ENCODE data around the gene BDH2. TPM values are rescaled to one million over a fixed set of nuclear protein-coding genes. Genes with fewer than 3 reads are reported as not detected.
A peak's percentile ranks its signal among the peaks of the same experiment; 100 is the strongest.

Gene BDH2
- polyA plus RNA-seq (2012; ENCODE audit: insufficient read depth, insufficient read length): 53.6 TPM

DNA sequence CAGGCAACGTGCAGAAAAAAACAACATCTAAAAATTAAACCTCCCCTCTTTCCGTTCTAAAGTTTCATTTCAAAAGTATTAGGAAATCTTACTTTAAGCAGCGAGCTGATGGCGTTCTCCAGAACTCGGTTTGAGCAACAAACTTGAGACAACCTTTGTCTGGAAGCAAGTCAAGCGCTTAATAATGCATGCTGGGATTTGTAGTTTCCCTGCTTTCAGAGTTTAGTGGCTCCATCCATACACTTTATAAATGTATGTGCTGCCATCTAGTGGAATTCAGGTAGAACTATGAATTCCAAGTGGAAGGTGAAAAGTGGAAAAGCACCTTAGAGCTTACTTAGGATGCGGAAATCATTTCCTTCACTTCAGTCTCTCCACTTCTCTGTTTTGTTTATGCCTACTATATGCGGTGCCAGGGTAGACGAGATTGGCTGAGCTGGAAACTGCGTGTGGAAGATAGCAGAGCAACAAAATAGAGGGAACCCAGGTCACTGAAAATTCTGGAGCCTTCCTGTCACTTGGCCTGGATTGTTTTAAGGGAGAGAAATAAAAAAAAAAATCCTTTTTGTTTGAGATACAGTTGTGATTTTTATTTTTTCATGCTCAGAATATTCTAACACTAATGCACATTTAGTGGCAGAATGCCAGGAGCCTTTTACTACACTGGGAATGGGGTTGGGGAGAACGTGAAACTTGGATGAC is at the start of gene BDH2:
Gene BDH2, minus strand, starts transcription at position 144 of the 702 bp plus-strand sequence. CDS start 3,580 bp downstream, outside the sequence.
- DNase-seq (ENCODE audit: low read depth, low spot score): peak; percentile 91

DNA sequence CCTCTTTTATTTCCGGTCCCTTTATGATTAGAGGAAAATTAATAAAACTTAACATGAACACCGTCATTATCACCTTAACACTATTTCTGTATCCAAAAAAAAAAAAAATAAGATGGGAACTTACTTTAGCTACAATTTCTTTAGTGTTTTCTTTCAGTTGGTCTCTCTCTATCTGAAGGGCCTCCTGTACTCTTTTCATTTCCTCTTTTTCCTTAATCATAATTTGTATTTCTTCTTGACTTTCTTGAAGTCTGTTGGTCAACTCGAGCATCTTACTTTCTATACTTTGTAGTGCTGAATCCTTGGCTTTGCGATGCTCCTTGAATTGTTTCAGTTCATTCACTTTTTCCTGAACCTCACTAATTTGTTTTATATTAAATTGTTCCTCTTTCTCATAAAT is 45.3 kb upstream of the BDH2 start:
- H3K4me3 ChIP-seq (ENCODE audit: low read length): no peak overlapping the region
- DNase-seq (ENCODE audit: low read depth, low spot score): no peak

More for the DNA sequence above, at the start of gene BDH2:
- peak within 1 kb of the TSS; percentile 74 for H3K4me3 ChIP-seq (ENCODE audit: low read length)

- DNase-seq (ENCODE audit: low read depth, low spot score): no peak
- H3K4me3 ChIP-seq (ENCODE audit: low read length): no peak overlapping the region
Observed at GRCh38 chr4:103137446-103137827, 37.8 kb upstream of the BDH2 start.

DNA sequence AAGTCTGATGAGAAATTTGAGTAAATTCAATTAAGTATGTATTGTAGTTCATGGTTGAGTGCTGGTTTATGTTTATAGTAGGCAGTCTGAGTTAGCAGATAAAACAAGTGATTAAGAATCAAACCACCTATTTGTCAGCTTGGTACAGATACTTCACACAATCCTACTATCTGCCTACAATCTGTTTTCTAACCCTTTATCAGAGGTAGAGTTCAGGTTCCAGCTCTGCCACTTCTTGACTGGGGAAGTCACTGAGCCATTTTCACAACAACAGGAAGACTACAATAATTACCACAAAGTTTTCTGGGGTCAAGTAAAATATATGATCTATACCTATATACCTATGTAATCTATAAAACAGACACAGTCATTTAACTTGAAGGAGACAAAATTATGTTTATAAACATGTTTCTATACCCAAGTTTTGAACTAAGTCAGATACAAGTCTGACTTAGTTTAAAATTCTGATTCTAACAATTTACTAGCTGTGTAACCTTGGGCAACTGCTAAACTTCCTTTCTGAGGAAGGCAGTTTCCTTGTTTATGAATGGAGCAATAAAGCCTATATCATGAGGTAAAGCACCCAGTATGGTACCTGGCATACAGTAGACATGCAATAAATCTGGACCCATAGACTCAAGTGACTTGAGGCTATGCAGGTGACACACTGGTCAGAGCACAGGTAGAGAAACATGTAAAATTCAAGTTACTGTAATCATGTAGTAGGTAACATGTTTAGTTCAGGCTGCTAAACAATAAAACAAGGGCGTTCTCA is 37.2 kb upstream of the BDH2 start:
- DNase-seq (ENCODE audit: low read depth, low spot score): no peak
- H3K4me3 ChIP-seq (ENCODE audit: low read length): no peak overlapping the region

GRCh38 chr4:103129174-103129573 is 29.5 kb upstream of the BDH2 start:
- no peak overlapping the region for H3K4me3 ChIP-seq (ENCODE audit: low read length)
- no peak for DNase-seq (ENCODE audit: low read depth, low spot score)

DNA sequence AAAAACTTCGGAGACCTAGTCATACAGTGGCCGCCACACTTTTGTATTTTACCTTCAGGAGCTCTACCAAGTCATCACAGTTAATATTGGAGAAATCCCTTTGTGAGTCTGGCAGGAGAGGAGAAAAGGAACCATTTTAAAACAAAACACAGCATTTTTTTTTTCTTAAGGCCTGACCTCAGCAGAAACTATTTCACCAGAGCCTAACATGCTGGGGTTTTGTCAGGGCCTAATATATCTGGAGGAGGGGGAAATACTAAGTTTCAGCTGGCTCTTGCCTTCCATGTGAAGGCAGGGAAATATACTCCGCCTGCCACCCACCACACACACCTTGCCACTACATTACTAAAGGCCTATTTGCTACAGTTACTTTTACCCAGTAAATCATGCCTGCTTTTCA is 26.5 kb upstream of the BDH2 start:
- no peak for DNase-seq (ENCODE audit: low read depth, low spot score)
- no peak overlapping the region for H3K4me3 ChIP-seq (ENCODE audit: low read length)

- no peak overlapping the region for H3K4me3 ChIP-seq (ENCODE audit: low read length)
- DNase-seq (ENCODE audit: low read depth, low spot score): no peak
Observed at GRCh38 chr4:103123114-103123513, 23.5 kb upstream of the BDH2 start.

GRCh38 chr4:103118166-103118565 is 18.5 kb upstream of the BDH2 start:
- H3K4me3 ChIP-seq (ENCODE audit: low read length): no peak overlapping the region
- no peak for DNase-seq (ENCODE audit: low read depth, low spot score)

DNA sequence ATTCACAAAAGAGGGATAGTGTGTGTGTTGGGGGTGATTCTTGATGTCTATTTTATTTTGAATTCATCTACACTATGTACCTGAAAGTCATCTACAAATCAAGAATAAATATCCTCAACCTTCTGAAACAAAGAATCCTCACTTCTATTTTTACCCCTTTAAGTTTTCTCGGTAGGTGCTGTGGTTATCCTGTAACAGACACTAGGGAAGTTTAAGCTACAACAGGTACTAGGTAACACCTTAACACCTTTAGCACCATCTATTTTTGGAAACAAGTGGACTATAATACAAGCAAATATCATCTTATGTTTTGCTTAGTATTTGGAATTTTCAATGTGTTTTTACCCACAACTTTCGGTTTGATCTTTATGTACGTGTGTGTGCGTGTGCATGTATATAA is 12.0 kb upstream of the BDH2 start:
- no peak overlapping the region for H3K4me3 ChIP-seq (ENCODE audit: low read length)
- DNase-seq (ENCODE audit: low read depth, low spot score): no peak

- H3K4me3 ChIP-seq (ENCODE audit: low read length): no peak overlapping the region
- DNase-seq (ENCODE audit: low read depth, low spot score): no peak
Observed at GRCh38 chr4:103108542-103108941, 8.9 kb upstream of the BDH2 start.

DNA sequence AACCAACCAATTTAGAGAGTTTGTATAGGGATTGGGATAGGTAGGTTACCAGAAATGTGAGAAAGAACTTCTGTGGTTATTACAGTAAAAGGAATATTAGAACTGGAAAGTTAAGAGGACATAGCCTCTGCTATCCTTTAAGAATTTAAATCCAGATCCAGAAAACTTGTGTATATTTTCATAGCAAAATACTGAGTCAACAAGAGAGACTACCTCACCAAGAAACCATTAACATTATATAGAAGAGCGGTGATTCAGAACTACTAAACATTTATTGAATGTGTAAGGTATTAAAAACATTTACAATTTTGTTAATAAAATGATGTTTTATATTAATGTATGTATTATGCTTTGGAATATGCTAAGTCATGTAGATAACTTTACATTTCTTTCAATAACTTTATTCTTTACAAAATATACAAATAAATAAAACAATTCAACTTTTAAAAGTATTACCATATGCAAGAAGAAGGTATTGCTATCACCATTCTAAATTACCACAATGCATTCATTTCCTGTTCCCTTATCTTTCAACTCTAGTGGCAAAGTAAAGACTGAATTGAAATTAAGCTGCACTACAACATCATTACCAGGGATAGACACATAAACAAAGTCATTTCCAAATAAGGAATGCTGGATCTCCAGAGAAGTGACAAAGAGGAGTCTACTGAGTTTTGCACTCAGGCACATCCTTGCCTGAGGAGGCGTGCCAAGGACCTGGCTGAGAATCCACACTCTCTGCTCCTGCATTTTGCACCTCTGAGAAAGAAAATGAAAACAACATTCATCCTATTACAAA is 6.1 kb upstream of the BDH2 start:
- no peak overlapping the region for H3K4me3 ChIP-seq (ENCODE audit: low read length)
- DNase-seq (ENCODE audit: low read depth, low spot score): peak; percentile 12

DNA sequence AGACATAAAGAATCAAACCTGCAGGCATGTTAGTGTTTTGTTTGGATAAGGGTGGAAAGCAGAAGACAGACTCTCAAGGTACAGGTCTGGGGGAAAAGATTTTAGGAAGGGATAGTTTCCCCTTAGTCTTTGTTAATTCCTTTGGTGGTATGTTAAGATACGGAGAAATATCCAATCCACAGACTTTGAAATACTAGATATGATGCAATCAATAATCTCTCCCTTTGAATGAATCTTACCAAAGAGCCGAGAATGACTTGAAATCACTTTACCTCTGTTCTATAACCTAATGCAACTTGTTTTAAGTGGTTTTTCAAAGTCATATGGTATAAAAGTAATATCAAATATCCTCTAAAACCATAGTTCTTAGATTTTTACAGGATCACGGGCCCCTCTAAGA is 5.3 kb upstream of the BDH2 start:
- DNase-seq (ENCODE audit: low read depth, low spot score): no peak
- no peak overlapping the region for H3K4me3 ChIP-seq (ENCODE audit: low read length)

- no peak overlapping the region for H3K4me3 ChIP-seq (ENCODE audit: low read length)
- no peak for DNase-seq (ENCODE audit: low read depth, low spot score)
Observed at GRCh38 chr4:103100691-103101090, 1.1 kb upstream of the BDH2 start.

- H3K4me3 ChIP-seq (ENCODE audit: low read length): peak overlapping the region; percentile 74
- DNase-seq (ENCODE audit: low read depth, low spot score): no peak
Observed at GRCh38 chr4:103098756-103099440, 736 bp downstream of the BDH2 start.

GRCh38 chr4:103098341-103098740 is 1.3 kb downstream of the BDH2 start:
- H3K4me3 ChIP-seq (ENCODE audit: low read length): no peak overlapping the region

DNA sequence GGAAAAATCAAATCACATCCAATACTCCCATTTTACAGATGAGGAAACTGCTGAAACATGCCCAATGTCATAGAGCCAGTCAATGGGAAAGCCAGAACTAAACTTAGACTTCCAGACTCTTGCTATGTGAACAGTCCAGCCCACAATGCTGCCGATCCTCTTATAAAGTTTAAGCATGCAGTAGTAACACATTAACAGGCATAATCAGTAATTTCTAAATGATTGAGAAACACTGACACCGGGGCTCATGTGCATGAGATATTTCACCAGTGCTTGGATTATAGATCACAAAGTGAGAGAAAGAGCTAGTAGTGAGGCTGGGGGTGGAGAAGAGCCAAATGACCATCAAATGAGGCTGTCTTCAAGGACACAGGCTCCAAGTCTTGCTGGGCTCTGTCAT is 2.5 kb downstream of the BDH2 start:
- no peak overlapping the region for H3K4me3 ChIP-seq (ENCODE audit: low read length)
- DNase-seq (ENCODE audit: low read depth, low spot score): no peak

More at GRCh38 chr4:103098341-103098740, 1.3 kb downstream of the BDH2 start:
- DNase-seq (ENCODE audit: low read depth, low spot score): no peak

GRCh38 chr4:103095080-103095479 is 4.6 kb downstream of the BDH2 start:
- H3K4me3 ChIP-seq (ENCODE audit: low read length): no peak overlapping the region
- DNase-seq (ENCODE audit: low read depth, low spot score): no peak

GRCh38 chr4:103092245-103092644 is 7.4 kb downstream of the BDH2 start:
- H3K4me3 ChIP-seq (ENCODE audit: low read length): no peak overlapping the region
- no peak for DNase-seq (ENCODE audit: low read depth, low spot score)

DNA sequence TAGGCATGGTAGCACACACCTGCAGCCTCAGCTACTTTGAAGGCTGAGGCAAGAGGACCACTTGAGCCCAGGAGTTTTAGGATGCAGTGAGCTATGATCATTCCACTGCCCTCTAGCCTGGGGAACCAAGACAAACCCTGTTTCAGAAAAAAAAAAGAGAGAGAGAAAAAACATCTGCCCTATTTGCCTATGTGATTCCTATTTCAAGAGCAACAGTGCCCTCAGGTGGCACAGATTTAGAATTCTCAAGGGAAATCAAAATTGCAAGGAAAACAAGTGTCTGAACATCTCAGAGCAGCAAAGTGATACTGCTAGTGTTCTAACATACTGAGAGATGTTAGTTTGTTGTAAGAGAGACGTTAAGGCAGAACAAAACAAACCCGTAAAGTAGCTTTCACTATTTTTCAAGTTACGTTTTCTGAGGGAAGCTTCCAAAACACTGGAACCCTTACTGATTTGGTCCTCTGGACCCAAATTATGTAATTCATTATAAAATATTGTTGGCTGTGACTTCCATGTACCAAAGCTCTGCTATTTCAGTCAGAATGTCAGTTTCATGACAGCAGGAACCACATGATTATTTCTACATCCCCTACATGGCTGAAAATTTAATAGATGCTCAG is 7.9 kb downstream of the BDH2 start:
- DNase-seq (ENCODE audit: low read depth, low spot score): peak; percentile 67
- no peak overlapping the region for H3K4me3 ChIP-seq (ENCODE audit: low read length)
